Measurements from ENCODE around the gene PSMG4.

The PSMG4 gene

GRCh38 chr6:3277851-3278416, 19.2 kb downstream of the PSMG4 start:
- no peak for DNase-seq

- no peak for DNase-seq
These were observed 19.9 kb downstream of the PSMG4 start for GRCh38 chr6:3278691-3279090.

- no peak for DNase-seq
These were observed 21.3 kb downstream of the PSMG4 start for GRCh38 chr6:3280091-3280490.

GRCh38 chr6:3280866-3281465, 22.2 kb downstream of the PSMG4 start:
- DNase-seq, result no peak

- no peak for DNase-seq
These were observed 23.1 kb downstream of the PSMG4 start for GRCh38 chr6:3281631-3282475.

GRCh38 chr6:3282476-3283236, 23.9 kb downstream of the PSMG4 start:
- DNase-seq, result no peak

- no peak for DNase-seq
These were observed 24.5 kb downstream of the PSMG4 start for GRCh38 chr6:3283241-3283640.

- DNase-seq, result no peak
These were observed 25.1 kb downstream of the PSMG4 start for GRCh38 chr6:3283641-3284435.

GRCh38 chr6:3284436-3284876, 25.7 kb downstream of the PSMG4 start:
- DNase-seq, result peak; percentile 44

GRCh38 chr6:3285049-3285639, 26.4 kb downstream of the PSMG4 start:
- DNase-seq, result no peak

GRCh38 chr6:3285732-3286131, 27.0 kb downstream of the PSMG4 start:
- DNase-seq, result no peak

- DNase-seq, result no peak
These were observed 28.0 kb downstream of the PSMG4 start for GRCh38 chr6:3286641-3287171.

GRCh38 chr6:3287308-3287707, 28.6 kb downstream of the PSMG4 start:
- peak; percentile 30 for DNase-seq

GRCh38 chr6:3287976-3288707, 29.4 kb downstream of the PSMG4 start:
- peak; percentile 92 for DNase-seq

- no peak for DNase-seq
These were observed 30.2 kb downstream of the PSMG4 start for GRCh38 chr6:3288711-3289663.

GRCh38 chr6:3289664-3290055, 30.9 kb downstream of the PSMG4 start:
- DNase-seq, result no peak

GRCh38 chr6:3290149-3290930, 31.6 kb downstream of the PSMG4 start:
- no peak for DNase-seq

GRCh38 chr6:3290931-3291211, 32.1 kb downstream of the PSMG4 start:
- DNase-seq, result no peak

- DNase-seq, result no peak
These were observed 32.6 kb downstream of the PSMG4 start for GRCh38 chr6:3291346-3291745.
